Measurements from ENCODE around the gene SYT7. TPM values are rescaled to one million over a fixed set of nuclear protein-coding genes. Genes with fewer than 3 reads are reported as not detected.

SYT7 gene, protein sequence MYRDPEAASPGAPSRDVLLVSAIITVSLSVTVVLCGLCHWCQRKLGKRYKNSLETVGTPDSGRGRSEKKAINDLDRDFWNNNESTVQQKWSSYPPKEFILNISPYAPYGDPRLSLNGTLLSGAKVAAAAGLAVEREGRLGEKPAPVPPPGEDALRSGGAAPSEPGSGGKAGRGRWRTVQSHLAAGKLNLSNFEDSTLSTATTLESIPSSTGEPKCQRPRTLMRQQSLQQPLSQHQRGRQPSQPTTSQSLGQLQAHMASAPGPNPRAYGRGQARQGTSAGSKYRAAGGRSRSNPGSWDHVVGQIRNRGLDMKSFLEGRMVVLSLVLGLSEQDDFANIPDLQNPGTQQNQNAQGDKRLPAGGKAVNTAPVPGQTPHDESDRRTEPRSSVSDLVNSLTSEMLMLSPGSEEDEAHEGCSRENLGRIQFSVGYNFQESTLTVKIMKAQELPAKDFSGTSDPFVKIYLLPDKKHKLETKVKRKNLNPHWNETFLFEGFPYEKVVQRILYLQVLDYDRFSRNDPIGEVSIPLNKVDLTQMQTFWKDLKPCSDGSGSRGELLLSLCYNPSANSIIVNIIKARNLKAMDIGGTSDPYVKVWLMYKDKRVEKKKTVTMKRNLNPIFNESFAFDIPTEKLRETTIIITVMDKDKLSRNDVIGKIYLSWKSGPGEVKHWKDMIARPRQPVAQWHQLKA
- total RNA-seq: 0.22 and 0.43 TPM in 2 replicates

DNA sequence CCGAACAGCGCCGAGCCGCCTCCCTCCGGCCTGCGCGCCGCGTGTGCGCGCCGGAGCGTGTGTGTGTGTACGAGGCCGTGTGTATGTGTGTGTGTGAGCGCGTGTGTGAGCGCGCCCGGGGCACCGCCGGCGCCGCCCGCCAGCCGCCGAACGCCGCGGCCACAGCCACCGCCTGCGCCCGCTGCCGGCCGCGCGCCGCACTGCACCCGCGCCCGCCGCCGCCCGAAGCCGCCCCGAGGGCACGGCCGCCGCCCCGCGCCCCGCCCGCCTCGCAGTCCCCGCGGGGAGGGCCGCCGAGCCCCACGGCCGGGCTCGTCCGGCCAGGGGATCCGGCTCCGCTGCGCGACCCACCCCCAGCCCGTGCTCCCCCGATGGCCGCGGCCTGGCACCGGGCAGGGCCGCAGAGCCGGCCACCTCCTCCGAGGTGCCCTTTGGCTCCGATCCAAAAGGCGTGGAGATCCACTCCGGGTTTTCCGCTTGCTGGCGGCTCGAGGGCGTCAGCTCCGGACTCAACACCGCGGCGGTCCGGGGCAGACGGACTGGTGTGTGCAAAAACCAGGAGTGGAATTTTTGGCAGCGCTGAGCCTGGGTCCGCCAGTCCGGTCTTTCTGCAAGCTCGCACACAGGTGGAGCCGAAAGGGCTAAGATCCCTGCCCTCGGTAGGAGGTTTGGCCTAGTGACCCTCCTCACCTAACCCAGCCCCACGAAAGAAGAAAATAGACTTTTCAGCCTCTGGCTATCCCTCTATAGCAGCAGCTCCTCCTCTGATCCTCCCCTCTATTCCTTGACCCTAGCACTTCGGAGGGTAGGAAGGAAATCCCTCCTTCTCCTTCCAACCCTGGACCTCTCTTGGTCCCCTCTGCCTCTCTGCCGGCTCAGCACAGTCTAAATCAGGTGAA is at the start of gene SYT7:
Gene SYT7, minus strand, starts transcription at position 47 of the 899 bp plus-strand sequence. CDS start 256 bp downstream, outside the sequence.

DNA sequence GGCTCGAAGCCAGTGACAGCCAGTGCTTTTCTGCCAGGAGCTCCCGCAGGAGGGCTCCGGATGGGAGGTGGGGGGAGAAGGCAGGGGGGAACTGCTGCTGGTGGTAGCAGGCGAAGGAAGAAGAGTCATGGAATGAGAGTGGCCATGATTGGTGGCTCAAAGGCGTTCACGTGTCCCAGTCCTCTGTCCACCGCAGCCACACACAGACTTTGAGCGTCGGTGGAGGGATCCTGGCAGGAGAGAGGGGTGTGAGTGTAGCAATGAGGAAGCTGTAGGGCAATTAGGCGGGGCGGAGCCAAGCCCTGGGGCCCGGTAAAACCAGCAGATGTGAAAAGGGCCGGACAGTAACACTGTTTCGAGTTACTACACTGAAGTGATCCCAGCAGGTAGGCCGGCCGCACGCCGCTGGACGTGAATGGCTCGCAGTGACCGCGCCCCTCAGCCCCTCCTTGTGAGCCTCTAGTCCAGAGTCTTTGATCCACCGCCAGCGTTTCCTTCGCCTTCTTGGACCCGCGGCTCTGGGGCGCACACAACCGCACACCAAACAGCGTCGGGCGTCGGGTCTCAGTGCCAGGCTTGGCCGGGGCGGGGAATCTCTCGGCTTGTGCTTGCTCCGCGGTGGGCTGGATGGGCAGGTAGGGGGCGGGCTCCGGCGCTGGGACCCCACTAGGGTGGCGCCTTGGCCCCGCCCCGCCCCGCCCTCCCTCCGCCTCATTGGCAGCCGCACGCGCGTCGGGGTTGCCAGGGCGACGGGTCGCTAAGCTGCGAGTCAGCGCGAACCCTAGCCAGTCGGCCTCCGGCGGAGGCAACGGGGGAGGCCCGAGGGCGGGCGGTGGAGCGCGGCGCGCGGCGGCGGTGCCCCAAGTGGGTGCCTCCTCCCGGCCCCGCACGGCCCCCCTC is 72.7 kb downstream of the SYT7 start, which contains the start of gene LRRC10B:
Gene LRRC10B, plus strand, starts transcription at position 788 of the 900 bp plus-strand sequence. CDS start 250 bp downstream, outside the sequence.

Other genes starting within 250 kb of the SYT7 start
- 320 and 326 TPM in 2 replicates for gene DDB1, start 248.0 kb downstream of the SYT7 start, total RNA-seq
- gene TKFC, start 247.8 kb downstream of the SYT7 start, total RNA-seq: 14.1 and 14.4 TPM in 2 replicates
- gene CYB561A3, start 219.2 kb downstream of the SYT7 start, total RNA-seq: 36.1 and 49.1 TPM in 2 replicates
- gene TMEM138, start 218.7 kb downstream of the SYT7 start, total RNA-seq: 12.8 and 14.5 TPM in 2 replicates
- 8.3 and 9.0 TPM in 2 replicates for gene TMEM216, start 188.5 kb downstream of the SYT7 start, total RNA-seq
- gene CPSF7, start 151.1 kb downstream of the SYT7 start, total RNA-seq: 10.8 and 12.2 TPM in 2 replicates
- 43.8 and 77.5 TPM in 2 replicates for gene SDHAF2, start 151.0 kb downstream of the SYT7 start, total RNA-seq
- 0.11 TPM in 1 of 2 replicates, not detected in the other for gene LRRC10B, start 72.3 kb downstream of the SYT7 start, total RNA-seq
- gene DAGLA, start 99.3 kb upstream of the SYT7 start, total RNA-seq: 1.6 and 1.7 TPM in 2 replicates
- gene MYRF, start 171.6 kb upstream of the SYT7 start, total RNA-seq: 0.11 and 0.26 TPM in 2 replicates
- gene TMEM258, start 211.5 kb upstream of the SYT7 start, total RNA-seq: 109 and 203 TPM in 2 replicates
- gene FEN1, start 211.8 kb upstream of the SYT7 start, total RNA-seq: 9.6 and 10.7 TPM in 2 replicates
- 18.4 and 29.9 TPM in 2 replicates for gene FADS1, start 235.9 kb upstream of the SYT7 start, total RNA-seq
- 23.1 and 32.7 TPM in 2 replicates for gene FADS2, start 247.2 kb upstream of the SYT7 start, total RNA-seq

Data from dermis lymphatic vessel endothelial cell (primary cell).